ENCODE measurements around the gene KRT71.

Gene KRT71

DNA sequence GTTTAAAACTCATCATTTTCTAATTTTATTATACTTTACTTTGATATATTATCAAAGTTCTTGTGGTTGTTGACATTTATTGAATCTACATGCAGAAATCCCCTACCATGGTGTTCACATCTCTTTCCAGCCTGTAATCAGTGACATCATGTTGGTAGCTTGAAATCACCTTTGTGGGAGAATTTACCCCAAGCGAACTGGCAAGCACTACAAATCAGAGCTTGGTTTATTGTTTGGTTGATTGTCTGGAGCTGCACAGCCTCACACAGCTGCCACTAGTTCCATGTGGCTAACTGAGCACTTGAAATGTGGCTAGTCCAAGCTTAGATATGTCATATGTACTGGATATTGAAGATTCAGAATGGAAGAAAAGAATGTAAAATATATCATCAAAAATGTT lies 17.4 kb downstream of the KRT71 start:
- FAIRE-seq, result no peak

DNA sequence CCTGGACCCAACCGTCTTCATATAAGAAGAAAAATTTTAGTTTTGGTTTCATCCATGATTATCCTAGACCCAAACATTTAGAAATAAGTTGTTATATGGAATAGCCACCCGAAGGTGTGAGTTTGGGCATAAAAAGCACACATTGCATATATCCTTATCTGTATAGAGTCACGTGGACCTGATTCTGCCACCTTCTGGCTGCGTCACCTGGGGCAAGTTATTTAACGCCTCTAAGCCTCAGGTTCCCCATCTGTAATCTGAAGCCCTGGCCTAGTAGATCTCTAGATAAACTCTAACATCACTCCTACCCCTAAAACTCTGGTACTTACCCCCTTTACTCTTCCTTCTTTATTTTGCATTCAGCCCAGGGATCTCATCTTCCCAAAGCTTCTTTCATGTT lies 18.5 kb downstream of the KRT71 start:
- no peak for FAIRE-seq

DNA sequence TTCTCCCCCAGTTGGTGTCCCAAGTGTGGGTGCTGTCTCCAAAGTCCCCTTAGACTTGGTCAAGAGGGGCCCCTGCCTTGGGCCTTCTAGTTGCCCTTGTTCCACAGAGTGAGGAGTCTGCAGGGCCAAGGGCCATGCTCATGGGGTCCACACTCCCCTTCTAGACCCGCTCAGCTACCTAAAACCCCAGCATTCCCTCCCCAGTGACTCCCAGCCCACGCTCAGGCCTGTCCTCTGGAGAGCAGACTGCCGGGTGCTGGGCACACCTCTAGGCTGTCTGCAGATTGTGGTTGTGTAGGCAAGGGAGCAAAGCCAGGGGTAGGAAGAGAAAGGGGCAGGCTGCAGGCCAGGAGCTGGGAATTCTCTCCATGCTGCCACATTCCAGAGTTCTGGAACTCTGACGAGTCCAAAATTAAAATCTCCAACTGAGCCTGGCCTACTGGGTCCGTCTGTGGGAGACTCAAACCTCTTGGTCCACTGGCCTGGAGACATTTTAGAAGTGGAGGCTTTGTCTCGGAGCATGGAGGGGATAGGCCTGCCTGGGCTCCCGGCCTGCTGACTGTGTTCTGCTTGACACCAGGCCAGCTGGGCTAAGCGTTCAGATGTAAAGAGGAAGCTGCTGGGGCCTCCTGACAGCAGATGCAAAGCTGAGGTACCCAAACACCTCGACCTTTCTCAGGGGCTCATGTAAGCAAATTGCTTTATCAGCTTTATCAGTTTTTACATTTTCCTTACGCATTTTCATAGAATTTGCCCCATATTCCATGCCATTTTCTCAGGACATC lies 19.1 kb downstream of the KRT71 start:
- FAIRE-seq, result no peak

DNA sequence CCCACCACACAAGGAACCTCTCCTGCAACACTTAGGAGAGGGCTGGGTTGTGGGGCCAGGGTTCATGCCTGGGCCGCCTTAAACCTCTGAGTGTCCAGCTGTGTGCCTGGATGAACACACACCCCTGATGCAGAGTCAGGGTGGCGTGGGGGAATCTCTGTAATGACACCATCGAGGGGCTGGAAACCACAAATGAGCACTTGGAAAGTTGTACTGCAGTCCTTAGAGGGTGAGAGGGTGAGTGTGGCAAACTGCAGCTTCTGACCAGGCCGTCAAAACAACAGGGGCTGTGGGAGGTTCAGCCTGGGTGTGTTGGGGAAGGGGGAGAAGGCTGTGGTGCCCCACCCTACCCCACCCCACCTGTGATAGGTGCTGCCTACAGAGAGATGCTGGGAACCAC lies 20.3 kb downstream of the KRT71 start:
- no peak for FAIRE-seq

DNA sequence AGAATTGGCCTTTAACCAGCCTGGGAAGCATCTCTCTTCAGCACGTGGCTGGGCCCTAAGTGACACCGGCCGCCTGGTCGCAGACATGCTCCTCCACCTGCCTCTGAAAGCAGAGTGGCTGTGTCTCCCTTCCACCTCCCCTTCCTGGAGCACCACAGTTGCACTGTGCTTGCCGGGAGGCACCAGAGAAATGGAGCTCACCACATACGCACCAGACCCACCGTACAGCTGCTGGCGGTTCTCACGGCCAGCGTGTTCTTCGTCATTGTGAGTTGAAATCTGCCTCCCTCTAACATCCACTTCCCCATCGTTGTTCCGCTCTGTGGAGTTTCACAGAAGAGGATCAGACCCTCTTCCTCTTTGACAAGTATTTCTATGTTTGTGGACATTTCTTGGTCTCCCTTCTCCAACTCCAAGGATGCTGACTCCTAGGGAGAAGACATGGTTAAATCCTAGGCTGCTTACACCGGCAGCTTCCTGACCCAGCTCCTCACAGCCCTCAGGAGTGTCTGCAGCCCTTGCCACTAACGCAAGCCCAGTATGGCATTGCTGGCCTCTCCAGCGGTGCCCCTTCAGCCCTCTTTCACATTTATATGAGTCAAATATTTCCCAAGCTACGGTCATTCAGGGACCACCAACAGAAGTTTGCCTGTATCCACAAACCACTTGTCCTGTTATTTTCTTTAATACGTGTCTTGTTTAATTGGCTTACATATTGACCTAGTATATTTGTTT lies 21.2 kb downstream of the KRT71 start:
- no peak for FAIRE-seq

DNA sequence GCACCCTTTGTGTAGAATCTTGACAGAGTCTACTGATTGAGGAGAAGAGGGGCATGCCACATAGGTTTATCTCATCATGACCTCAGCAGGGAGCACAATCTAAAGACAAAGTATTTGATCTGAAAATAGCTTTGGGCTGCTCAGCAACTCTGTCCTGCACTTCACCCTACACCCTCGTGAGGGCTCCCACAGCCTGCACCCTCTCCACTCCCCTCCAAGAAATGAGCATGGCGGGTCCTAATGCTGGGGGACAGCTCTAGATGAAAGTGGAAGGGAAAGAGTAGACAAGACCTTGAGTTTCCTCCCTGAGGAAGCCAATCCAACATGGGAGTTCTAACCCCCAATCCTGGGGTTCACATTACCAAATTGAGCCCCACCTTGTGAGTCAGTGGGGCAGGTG lies 22.0 kb downstream of the KRT71 start:
- no peak for FAIRE-seq

DNA sequence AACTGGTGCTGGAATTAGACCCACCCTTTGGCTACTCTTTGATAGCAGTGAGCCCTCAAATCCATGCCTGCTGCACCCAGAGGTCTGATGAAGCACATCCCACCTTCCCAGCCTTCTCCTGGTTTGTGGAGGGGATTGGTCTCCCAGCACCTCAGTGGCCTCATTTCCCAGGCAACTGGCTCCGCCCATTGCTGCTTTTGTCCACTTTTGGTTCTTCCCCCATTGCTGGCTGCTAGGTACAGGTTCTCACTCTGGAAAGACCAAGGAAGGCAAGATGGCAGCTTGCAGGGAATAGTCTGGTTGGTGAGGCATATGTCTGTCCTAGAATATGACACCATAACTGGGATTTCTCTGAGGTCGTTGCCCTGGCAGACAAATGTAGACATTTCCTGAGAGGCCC lies 22.6 kb downstream of the KRT71 start:
- FAIRE-seq, result no peak

DNA sequence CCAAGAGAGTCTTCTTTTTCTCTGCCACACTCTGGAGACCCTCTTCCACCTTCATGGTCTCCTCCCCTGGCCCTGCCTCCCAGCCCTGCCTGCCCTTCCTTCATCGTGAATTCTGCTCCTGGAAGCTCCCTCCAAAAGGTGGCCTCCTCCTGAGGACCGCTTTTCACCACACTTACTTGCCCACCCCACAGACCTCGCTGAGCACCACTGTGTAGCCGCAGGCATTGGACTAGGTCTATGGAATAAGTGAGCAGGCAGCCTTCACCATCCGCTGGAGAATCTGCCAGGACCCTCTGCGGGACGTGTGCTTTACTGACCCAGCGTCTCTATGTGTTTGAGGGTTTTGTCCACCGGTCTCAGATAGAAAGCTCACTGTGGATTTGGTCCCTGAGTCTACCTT lies 23.1 kb downstream of the KRT71 start:
- FAIRE-seq, result no peak

DNA sequence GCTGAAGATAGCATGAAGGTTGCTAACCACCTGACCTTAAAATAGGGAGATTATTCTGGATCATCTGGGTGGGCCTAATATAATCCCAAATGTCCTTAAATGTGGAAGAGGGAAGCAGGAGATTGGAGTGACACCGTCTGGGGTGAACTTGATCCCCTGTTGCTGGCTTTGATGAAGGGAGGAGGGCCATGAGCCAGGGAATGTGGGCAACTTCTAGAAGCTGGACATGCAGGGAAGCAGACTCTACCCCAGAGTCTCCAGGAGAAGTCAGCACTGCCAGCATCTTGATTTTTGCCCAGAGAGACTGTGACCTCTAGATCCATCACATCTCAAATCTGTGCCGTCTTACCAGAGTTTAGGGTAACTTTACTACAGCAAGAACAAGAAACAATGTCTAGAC lies 23.5 kb downstream of the KRT71 start:
- FAIRE-seq, result no peak

DNA sequence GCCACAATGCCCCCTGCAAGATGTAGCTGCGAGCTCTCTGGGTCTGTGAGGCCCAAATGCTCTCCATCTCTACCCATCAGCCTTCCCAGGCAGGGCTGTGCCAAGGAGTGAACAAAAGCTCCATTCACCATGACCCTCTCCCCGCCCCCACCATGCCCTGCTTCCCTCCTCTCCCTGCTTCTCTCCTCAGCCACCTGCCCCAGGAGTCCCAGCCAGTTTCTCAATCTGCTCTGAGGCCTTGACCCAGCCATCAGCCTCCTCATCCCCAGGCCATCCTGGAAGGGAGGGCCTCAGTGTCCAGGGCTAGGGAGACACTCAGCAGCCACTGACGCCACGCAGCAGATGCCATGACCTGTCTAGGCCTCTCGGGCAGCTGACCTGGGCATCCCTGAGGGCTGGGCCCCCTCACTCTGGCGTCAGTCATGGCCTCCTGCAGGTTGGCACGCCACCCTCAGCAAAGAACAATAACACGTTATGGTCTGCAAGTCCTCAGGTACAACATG lies 24.3 kb downstream of the KRT71 start:
- FAIRE-seq, result no peak

DNA sequence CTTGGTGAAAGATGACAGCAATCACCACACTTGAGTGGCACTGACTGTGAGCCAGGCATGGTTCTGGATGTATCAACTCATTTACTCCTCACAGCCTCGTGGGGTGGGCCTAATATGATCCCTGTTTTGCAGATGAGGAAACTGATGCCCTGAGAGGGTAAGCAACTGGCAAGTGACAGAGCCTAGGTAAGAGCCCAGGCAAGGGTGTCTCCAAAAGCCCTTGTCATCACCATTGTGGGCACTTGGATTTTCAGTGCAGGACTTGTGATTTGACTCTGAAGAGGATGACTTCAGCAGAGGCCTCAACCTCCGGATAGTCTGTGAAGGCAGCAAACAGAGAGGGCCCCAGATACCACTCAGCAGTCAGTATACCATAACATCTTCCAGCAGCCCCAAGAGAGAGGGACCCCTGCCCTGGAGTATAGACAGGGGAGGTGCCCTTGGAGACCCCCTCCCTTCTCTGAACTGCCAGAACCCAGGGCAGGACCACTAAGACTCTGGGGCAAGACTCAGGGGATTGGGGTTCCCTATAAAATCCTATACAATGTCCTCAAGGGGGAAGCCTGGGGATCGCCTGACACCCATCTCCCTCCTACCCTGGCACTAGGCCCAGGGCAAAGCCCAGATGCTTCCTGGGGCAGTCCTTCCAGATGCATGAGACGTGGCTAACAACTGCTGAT lies 25.7 kb downstream of the KRT71 start:
- FAIRE-seq, result no peak

DNA sequence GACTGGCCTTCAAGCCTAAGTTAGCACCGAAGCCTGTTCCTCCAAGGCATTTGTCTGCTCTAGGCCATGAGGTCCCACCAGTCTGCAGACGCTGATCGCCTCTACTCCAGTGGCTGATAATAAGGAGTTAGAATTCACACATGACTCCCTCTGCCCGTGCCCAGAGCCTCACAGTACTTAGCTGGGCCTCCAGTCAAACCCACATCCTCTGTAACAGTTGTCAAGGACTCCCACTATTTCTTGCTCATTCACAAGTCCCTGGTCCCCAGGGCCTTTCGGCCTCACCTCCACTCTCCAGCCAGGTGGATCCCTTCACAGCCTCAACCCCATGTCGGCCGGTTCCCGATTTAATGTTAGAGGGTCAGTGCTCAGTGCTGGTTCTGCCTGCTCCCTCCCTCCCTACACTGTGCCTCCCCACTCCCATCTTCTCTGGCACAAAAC lies 26.4 kb downstream of the KRT71 start:
- no peak for FAIRE-seq

DNA sequence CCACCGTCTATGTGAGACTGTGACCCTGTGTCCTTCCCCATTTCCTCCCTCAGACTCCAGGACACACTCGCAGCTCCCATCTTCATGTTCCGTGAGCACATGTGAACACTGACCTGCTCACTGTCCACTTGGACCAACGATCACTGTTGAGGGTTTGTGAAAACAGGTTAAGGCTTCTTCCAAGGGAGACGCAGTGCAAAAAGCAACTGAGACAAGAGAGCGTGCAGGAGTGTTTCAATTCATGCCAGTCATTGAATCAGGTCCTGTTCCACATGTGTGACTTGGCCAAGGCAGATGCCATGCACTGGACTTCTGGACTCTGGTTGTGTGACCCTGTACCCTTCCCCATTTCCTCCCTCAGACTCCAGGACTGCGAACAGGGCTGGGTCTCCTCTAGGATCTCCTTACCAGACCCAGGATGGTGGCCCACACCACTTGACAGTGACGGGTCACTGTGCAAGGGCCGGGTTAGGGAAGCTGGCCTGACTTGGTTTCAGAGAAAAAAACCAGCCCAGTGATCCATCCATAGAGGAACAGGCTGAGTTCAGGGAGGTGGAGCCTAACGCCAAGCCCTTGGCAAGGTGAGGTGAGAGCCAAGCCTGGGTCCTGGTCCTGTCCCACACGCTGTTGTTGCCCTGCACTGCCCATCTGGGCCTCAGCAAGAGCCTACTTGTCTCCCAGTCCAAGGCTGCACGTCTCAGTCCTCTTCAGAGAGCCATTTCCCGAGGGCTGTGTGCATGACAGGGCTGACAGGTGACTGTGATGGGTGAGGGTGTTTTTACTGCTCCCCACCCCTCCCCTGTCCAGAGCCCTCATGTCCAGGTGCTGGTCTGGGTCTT lies 27.1 kb downstream of the KRT71 start:
- no peak for FAIRE-seq

DNA sequence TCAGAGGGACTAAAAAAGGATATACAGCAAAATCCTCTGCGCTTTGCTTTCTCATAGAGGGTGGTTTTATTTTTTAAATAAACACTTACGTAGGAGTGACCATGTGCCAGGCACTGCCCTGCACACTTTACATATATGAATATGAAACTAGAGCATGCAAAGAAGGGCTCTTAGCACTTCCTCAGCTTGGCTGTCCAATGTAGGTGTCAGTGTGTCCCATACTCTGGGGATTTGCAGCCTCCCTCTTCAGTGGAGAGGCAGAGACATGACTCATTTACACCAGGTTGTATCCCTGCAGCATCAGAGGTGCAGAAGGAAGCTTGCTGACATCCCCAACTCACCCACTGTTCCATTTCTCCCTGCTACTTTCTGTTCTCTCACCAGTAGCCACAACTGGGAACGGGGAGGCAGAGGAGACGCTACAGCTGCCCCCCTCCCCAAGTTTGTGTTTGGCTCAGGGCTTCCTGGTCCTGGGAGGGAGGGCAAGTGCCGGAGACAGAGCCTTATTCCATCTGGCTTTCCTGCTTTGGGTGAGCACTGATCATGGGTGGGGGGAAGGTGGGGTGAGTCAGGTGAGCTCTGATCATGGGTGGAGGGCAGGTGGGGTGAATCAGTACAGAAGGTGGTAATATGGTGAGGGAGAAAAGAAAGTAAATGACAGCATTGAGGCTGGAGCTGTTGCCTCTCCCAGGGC lies 27.9 kb downstream of the KRT71 start:
- FAIRE-seq, result no peak

DNA sequence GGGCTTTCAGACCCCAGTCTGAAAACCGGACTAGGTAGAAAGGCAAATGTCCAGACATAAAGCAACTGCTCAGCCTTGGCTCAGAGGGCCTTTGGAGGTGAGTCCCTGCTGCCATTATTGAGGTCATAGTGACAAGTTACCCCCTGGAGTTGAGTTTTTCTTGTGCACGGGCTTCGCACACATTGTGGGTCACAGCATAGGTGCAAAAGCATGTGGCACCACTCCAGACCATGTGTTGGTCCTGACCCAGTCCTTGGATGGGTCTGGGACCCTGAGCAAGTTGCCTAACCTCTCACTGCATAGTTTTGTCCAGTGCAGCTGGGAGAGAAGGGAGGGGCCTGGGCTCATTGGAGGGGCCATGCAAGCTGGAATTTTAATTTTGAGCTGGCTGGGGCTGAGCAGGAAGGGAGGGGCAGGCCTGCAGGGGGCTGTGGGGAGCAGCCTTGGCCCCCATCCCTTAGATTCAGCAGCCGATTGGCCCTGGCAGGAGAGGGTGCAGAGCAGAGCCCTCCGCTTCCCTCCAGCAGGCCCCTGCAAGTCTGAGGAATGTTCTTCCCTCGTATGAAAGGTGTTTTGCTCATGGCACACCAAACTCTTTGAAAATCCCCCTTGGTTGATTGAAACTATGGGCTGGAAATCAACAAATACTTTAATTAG lies 28.6 kb downstream of the KRT71 start:
- no peak for FAIRE-seq

DNA sequence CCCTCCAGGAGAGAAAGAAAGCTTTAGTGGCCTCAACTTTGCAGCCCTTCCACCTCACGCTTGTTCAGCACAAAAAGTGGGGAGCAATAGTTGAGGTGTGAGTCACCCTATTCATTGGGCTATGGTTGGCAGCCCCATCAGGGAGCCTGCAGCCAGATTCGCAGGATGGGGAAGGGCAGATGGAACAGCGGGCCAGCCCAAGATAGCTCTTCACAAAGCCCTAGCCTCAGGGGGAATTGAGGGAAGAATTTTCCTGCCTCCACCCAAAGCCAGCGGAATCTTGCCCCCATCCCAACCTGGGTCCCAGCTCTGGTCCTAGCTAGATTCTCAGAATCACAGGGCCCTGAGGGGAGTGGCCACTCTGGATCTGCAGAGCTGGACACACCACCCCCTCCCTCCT lies 29.1 kb downstream of the KRT71 start:
- no peak for FAIRE-seq

DNA sequence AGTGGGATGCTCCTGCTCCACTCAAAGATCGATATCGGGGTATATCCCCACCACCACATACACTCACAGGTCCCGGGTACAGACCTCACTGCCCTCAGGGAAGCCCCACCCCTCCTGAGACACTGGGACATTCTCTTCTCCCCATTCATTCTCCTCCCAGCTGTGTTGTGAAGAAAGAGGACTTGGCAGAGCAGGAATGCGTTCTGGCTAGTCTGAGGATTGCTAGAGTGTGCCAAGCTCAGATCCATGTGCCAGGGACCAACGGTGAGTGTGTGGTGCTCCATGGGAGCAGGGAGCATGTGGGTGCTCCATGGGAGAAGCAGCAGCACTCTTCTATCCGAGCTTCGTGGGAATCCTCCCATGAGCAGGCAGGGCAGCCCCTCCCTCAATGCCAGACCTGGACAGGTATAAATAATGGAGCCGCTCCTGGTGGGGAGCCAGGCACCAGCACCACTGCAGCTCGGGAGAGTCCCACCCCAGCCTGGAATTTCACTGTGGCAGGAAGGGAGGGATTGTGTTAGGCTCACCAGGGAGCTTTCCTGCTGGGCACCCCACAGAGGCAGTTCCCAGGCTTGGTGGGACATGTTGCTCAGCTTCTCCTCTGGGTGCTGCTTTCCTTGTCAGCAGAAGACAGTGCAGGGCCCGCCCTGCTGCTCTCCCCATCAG lies 30.5 kb downstream of the KRT71 start:
- no peak for FAIRE-seq

DNA sequence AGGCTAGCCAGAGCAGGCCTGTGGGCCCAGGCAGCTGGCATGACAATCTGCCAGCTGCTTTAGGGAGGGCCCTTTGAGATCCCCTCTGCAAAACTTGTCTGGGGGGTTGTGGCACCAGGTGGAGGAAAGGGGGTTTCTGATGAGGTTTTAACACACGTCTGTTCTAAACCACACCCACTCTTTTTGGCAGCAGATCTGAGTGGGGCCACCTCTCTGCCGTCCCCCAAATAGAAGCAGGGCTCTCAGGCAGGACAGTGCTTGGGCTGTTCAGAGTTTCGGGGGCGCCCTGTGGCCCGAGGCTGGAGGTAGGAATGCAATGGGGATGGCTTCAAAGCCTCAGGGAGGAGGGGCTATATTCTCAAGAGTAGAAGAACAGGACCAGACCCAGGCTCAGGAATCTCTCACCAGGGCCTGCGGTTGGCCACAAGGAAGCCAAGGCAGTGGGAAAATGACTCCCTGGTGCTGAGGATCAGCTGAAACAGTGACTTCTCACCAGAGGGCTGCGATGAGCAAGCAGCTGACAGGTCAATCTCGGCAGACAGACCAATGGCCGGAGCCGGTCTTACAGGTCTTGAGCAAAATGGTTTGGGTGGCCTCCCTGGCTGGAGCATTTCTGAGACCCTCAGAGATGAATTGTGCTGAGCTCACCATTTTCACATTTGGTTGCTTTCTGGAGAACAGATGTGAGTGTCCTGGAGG lies 31.2 kb downstream of the KRT71 start:
- no peak for FAIRE-seq

DNA sequence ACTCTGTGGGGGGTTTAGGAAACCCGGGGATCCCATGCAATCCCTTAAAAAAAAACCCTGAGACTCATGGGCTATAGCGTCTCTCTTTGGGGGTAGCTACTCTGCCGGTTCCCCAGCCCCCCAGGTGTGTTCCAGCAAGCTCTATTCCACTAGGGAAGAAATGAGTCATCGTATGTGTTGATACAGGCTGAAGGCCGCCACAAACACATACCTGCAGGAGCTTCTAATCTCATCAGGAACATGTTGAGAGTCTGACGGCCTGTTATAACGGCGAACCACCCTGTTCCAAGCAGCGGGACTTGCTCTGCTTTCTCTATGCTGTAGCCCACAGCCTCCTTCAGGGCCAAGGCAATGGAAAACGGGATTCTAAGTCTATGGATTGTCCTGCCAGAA lies 31.8 kb downstream of the KRT71 start:
- FAIRE-seq, result no peak

All from TTC549 (cell line).